Astrocyte of the hippocampus (primary cell): ENCODE measurements around the gene SIGLEC11.
"Not testable (repeated sequence)": the region's sequence is repeated elsewhere in the genome, so short reads cannot be mapped to it uniquely, and the experiment has no call there.

Source experiments
- DNase-seq: peaks from one replicate; pipeline ENCODE4 v3.0.0; 2011; ENCODE audit warnings: low read depth, low spot score

SIGLEC11 gene

GRCh38 chr19:49951806-49952478, 9.0 kb downstream of the SIGLEC11 start:
- DNase-seq, result no peak

GRCh38 chr19:49950956-49951526, 9.9 kb downstream of the SIGLEC11 start:
- DNase-seq, result no peak

GRCh38 chr19:49950590-49950948, 10.4 kb downstream of the SIGLEC11 start:
- DNase-seq, result no peak

GRCh38 chr19:49949742-49950589, 11.0 kb downstream of the SIGLEC11 start:
- no peak for DNase-seq

GRCh38 chr19:49946415-49946814, 14.6 kb downstream of the SIGLEC11 start:
- no peak for DNase-seq

- DNase-seq, result not testable (repeated sequence)
Observed at GRCh38 chr19:49944567-49944966, 16.4 kb downstream of the SIGLEC11 start.

GRCh38 chr19:49940482-49940791, 20.5 kb downstream of the SIGLEC11 start:
- DNase-seq, result no peak

GRCh38 chr19:49939721-49940481, 21.1 kb downstream of the SIGLEC11 start:
- no peak for DNase-seq

GRCh38 chr19:49938662-49939061, 22.3 kb downstream of the SIGLEC11 start:
- no peak for DNase-seq

GRCh38 chr19:49937750-49938381, 23.1 kb downstream of the SIGLEC11 start:
- peak; percentile 87 for DNase-seq

- DNase-seq, result no peak
Observed at GRCh38 chr19:49936549-49936948, 24.4 kb downstream of the SIGLEC11 start.

- no peak for DNase-seq
Observed at GRCh38 chr19:49933643-49934042, 27.3 kb downstream of the SIGLEC11 start.

- DNase-seq, result no peak
Observed at GRCh38 chr19:49932731-49933131, 28.2 kb downstream of the SIGLEC11 start.

- no peak for DNase-seq
Observed at GRCh38 chr19:49932041-49932451, 28.9 kb downstream of the SIGLEC11 start.

- DNase-seq, result no peak
Observed at GRCh38 chr19:49931293-49932040, 29.5 kb downstream of the SIGLEC11 start.

GRCh38 chr19:49930483-49931011, 30.4 kb downstream of the SIGLEC11 start:
- no peak for DNase-seq

GRCh38 chr19:49929611-49930482, 31.1 kb downstream of the SIGLEC11 start:
- peak; percentile 98 for DNase-seq

- DNase-seq, result peak; percentile 93
Observed at GRCh38 chr19:49929121-49929610, 31.8 kb downstream of the SIGLEC11 start, which contains the start of the genes ATF5 and NUP62. ATF5 (plus strand) TSS chr19:49929205; CDS start chr19:49930851, 1,646 bp downstream. NUP62 (minus strand) TSS chr19:49929504; CDS start chr19:49909807, 19,697 bp downstream.
